ENCODE data around the gene ZNF678. TPM values are rescaled to one million over a fixed set of nuclear protein-coding genes. Genes with fewer than 3 reads are reported as not detected.

ZNF678 gene
- total and polyA plus RNA-seq, 9 of the 15 experiments (the other 6 are each of a cell fraction or from before 2014, with no cell fraction given) = 3.0 to 16.8 (median 8.0) TPM

DNA sequence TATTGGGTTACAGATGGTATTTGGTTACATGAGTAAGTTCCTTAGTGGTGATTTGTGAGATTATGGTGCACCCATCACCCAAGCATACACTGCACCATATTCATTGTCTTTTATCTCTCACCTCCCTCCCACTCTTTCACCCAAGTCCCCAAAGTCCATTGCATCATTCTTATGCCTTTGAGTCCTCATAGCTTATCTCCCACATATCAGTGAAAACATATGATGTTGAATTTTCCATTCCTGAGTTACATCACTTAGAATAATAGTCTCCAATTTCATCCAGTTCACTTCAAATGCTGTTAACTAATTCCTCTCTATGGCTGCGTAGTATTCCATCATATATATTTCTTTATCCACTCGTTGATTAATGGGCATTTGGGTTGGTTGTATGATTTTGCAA is 36.8 kb upstream of the ZNF678 start (continued):
- TF ChIP-seq, protein P1, sequence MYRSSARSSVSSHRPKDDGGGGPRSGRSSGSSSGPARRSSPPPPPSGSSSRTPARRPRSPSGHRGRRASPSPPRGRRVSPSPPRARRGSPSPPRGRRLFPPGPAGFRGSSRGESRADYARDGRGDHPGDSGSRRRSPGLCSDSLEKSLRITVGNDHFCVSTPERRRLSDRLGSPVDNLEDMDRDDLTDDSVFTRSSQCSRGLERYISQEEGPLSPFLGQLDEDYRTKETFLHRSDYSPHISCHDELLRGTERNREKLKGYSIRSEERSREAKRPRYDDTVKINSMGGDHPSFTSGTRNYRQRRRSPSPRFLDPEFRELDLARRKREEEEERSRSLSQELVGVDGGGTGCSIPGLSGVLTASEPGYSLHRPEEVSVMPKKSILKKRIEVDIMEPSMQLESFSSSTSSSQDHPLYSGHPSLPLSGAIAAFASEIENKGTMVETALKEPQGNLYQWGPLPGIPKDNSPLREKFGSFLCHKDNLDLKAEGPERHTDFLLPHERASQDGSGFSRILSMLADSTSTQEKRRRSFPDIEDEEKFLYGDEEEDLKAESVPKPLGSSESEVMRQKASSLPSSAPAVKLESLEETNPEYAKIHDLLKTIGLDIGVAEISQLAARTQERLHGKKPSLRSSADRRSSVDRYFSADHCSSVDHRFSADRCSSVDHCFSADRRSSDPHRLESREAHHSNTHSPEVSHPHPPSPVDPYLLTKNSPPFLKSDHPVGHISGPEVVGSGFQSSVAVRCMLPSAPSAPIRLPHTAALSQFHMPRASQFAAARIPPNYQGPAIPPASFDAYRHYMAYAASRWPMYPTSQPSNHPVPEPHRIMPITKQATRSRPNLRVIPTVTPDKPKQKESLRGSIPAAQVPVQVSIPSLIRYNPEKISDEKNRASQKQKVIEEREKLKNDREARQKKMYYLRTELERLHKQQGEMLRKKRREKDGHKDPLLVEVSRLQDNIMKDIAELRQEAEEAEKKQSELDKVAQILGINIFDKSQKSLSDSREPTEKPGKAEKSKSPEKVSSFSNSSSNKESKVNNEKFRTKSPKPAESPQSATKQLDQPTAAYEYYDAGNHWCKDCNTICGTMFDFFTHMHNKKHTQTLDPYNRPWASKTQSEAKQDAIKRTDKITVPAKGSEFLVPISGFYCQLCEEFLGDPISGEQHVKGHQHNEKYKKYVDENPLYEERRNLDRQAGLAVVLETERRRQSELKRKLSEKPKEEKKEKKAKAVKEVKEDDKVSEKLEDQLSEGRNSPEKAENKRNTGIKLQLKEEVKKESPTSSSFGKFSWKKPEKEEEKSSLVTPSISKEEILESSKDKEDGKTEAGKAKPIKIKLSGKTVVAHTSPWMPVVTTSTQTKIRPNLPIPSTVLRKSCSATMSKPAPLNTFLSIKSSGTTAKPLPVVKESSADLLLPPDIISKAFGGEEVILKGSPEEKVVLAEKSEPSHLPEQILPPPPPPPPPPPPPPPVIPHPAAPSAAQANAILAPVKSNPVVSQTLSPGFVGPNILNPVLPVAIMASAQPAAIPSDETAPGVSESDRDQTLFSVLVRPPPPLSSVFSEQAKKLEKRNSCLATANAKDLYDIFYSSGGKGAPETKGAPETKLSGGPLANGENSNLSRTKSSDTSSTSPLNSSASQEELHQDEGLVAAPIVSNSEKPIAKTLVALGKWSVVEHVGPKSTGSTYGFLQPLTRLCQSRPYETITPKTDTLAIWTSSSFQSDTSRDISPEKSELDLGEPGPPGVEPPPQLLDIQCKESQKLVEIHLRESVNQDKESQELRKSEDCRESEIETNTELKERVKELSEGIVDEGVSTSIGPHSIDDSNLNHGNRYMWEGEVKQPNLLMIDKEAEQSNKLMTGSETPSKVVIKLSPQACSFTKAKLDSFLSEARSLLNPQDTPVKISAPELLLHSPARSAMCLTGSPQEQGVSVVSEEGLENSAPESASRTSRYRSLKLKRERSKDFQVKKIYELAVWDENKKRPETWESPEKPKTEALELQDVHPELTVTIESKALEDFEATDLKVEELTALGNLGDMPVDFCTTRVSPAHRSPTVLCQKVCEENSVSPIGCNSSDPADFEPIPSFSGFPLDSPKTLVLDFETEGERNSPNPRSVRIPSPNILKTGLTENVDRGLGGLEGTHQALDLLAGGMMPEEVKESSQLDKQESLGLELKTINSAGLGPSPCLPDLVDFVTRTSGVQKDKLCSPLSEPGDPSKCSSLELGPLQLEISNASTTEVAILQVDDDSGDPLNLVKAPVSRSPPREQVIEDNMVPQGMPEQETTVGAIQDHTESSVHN (IDR thresholded peaks at IDR 0.05; ENCODE audit: borderline replicate concordance in 1 of 2, low read depth in 1 of 2) = 0 out of 4 replicates have a peak, but pooled peaks of 1 of the 2 experiments have one; percentile 73
- TF ChIP-seq ZNF431 (CRISPR knock-in tag; IDR thresholded peaks at IDR 0.05) (no peak), CEBPB (tag; IDR thresholded peaks at IDR 0.05) (peak; percentile 82), ZNF76 (CRISPR knock-in tag; IDR thresholded peaks at IDR 0.05; ENCODE audit: borderline replicate concordance) (no peak)
- TF ChIP-seq, protein P2, sequence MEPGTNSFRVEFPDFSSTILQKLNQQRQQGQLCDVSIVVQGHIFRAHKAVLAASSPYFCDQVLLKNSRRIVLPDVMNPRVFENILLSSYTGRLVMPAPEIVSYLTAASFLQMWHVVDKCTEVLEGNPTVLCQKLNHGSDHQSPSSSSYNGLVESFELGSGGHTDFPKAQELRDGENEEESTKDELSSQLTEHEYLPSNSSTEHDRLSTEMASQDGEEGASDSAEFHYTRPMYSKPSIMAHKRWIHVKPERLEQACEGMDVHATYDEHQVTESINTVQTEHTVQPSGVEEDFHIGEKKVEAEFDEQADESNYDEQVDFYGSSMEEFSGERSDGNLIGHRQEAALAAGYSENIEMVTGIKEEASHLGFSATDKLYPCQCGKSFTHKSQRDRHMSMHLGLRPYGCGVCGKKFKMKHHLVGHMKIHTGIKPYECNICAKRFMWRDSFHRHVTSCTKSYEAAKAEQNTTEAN (CRISPR knock-in tag; IDR thresholded peaks at IDR 0.05) = no peak
- TF ChIP-seq, protein P3, sequence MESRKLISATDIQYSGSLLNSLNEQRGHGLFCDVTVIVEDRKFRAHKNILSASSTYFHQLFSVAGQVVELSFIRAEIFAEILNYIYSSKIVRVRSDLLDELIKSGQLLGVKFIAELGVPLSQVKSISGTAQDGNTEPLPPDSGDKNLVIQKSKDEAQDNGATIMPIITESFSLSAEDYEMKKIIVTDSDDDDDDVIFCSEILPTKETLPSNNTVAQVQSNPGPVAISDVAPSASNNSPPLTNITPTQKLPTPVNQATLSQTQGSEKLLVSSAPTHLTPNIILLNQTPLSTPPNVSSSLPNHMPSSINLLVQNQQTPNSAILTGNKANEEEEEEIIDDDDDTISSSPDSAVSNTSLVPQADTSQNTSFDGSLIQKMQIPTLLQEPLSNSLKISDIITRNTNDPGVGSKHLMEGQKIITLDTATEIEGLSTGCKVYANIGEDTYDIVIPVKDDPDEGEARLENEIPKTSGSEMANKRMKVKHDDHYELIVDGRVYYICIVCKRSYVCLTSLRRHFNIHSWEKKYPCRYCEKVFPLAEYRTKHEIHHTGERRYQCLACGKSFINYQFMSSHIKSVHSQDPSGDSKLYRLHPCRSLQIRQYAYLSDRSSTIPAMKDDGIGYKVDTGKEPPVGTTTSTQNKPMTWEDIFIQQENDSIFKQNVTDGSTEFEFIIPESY (CRISPR knock-in tag; IDR thresholded peaks at IDR 0.05) = no peak

Data from K562 (cell line).